ENCODE results near the gene CAMK1D. TPM values are rescaled to one million over a fixed set of nuclear protein-coding genes. Genes with fewer than 3 reads are reported as not detected.

Gene CAMK1D
- polyA plus RNA-seq, 1 donor (not counting 4 experiments of a cell fraction or from before 2014, with no cell fraction given), result 0.76 TPM

DNA sequence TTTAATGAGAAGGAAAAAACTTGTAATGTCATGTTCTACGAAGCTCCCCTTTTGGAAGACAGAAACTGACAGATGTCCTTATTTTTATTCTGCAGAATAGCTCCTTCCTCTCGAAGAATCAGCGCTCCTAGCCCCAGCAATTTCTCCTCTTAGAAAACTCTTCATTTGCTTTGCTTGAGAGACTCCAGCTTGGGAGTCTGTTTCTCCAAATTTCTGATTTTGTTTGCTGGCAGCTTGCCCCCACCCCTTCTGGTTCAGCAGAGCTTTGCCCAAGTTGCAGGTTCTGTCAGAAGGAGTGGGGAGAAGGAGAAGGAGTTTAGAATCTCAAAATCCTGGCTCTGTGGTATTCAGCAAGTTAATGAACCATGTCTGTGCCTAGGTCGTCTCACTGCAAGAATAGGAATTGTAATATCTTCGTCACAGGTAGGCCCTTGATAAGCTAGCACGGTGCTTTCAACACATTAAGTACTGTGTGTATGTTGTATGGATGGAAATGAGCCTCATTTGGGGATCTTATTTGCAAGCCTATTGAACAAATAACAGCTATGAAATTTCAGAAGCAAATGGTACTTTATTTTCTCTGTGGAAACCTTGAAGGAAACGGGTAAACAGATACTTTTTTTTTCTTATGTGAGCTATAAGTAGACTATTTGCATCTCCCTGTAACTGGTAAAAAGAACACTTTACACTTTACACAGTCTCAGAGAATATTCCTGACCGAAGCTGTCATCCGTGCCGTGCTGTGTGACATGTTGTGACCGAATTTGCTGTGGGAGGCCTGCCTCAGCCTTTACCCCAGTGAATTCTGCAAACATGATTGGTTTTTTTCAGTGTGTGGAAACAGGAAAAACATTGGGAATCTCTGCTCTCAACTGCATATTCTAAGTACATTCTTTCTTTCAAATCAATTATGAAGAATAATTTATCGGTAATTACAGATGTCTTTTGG, 290.9 kb downstream of the CAMK1D start:
- dilution Hi-C loops (cut with MboI; ENCODE audit: extremely low pct_ligation_motif_present, low sequenced_read_pairs), result no loop called here

DNA sequence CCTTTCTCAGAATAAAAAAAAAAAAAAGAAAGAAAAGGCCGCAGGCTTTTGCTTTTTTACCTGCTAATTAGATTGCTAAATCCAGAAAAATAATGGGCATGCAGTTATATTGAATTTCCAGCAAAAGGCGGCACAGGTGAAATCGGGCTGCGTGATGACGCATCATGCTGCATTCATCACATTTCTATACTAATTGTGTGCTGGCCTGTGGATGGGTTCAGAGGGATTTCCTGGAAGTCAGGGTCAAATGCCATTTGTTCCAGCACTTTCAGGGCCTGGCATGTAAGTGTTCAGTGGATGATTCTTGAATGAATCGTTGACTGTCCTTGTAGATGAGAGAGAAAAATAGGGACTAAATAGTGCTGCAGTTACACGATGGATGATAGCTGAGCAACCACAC, 292.7 kb downstream of the CAMK1D start:
- DNase-seq (ENCODE audit: low read depth, low spot score) (no peak), FAIRE-seq (no peak)
- Histone ChIP-seq H3K79me2 (ENCODE audit: control insufficient read depth, insufficient read depth, low read length) (no peaks in the 10 kb centered on the region), H3K27me3 (ENCODE audit: control insufficient read depth, extremely low read depth, insufficient read depth, low read length) (no peaks in the 10 kb centered on the region), H3K9me3 (ENCODE audit: control insufficient read depth, low read depth, low read length) (no peaks in the 10 kb centered on the region), H3K4me3 (ENCODE audit: control insufficient read depth in 2 of 3, extremely low read depth in 1 of 3, insufficient read depth in 2 of 3, low read depth in 1 of 3, low read length in 3 of 3) (no peak overlapping the region), H3K9me1 (ENCODE audit: control insufficient read depth, extremely low read depth, insufficient read depth, low read length) (no peaks in the 10 kb centered on the region), H4K20me1 (ENCODE audit: control insufficient read depth, extremely low read depth, insufficient read depth, low read length) (no peaks in the 10 kb centered on the region), H3K27ac (ENCODE audit: control insufficient read depth, insufficient read depth, low read length) (no peak overlapping the region), H3K4me1 (ENCODE audit: control insufficient read depth, extremely low read depth, insufficient read depth, low read length) (no peaks in the 10 kb centered on the region), H2AFZ (ENCODE audit: control insufficient read depth, low read length) (no peak overlapping the region), H3K36me3 (ENCODE audit: control insufficient read depth in 2 of 2, extremely low read depth in 1 of 2, insufficient read depth in 2 of 2, low read length in 2 of 2) (no peaks in the 10 kb centered on the region), H3K4me2 (ENCODE audit: control insufficient read depth, extremely low read depth, insufficient read depth, low read depth, low read length) (no peak overlapping the region), H3K9ac (ENCODE audit: control insufficient read depth, extremely low read depth, insufficient read depth, low read length) (no peak overlapping the region)
- TF ChIP-seq EZH2 (IDR thresholded peaks at IDR 0.05; ENCODE audit: low read length), result no peak
- TF ChIP-seq CTCF (optimal IDR thresholded peaks at IDR 0.05 in 1 of 3, IDR thresholded peaks at IDR 0.05 in 1 of 3, conservative IDR thresholded peaks at IDR 0.05 in 1 of 3; ENCODE audit: extremely low read depth in 1 of 3, insufficient read depth in 2 of 3, low read length in 3 of 3), result no peak
- dilution Hi-C loops (cut with MboI; ENCODE audit: extremely low pct_ligation_motif_present, low sequenced_read_pairs), result no loop called here

More for the DNA sequence above, 290.9 kb downstream of the CAMK1D start:
- H4K20me1 ChIP-seq (ENCODE audit: control insufficient read depth, extremely low read depth, insufficient read depth, low read length), result no peaks in the 10 kb centered on the region
- H3K9ac ChIP-seq (ENCODE audit: control insufficient read depth, extremely low read depth, insufficient read depth, low read length), result no peak overlapping the region
- H3K9me3 ChIP-seq (ENCODE audit: control insufficient read depth, low read depth, low read length), result no peaks in the 10 kb centered on the region
- H3K9me1 ChIP-seq (ENCODE audit: control insufficient read depth, extremely low read depth, insufficient read depth, low read length), result no peaks in the 10 kb centered on the region
- no peak overlapping the region for H3K27ac ChIP-seq (ENCODE audit: control insufficient read depth, insufficient read depth, low read length)
- H3K79me2 ChIP-seq (ENCODE audit: control insufficient read depth, insufficient read depth, low read length), result no peaks in the 10 kb centered on the region
- H3K36me3 ChIP-seq (ENCODE audit: control insufficient read depth in 2 of 2, extremely low read depth in 1 of 2, insufficient read depth in 2 of 2, low read length in 2 of 2), result no peaks in the 10 kb centered on the region
- FAIRE-seq (no peak), DNase-seq (ENCODE audit: low read depth, low spot score) (no peak)
- H3K4me3 ChIP-seq (ENCODE audit: control insufficient read depth in 2 of 3, extremely low read depth in 1 of 3, insufficient read depth in 2 of 3, low read depth in 1 of 3, low read length in 3 of 3), result no peak overlapping the region
- no peak overlapping the region for H2AFZ ChIP-seq (ENCODE audit: control insufficient read depth, low read length)
- TF ChIP-seq EZH2 (IDR thresholded peaks at IDR 0.05; ENCODE audit: low read length) (no peak), CTCF (optimal IDR thresholded peaks at IDR 0.05 in 1 of 3, IDR thresholded peaks at IDR 0.05 in 1 of 3, conservative IDR thresholded peaks at IDR 0.05 in 1 of 3; ENCODE audit: extremely low read depth in 1 of 3, insufficient read depth in 2 of 3, low read length in 3 of 3) (no peak)
- no peak overlapping the region for H3K4me2 ChIP-seq (ENCODE audit: control insufficient read depth, extremely low read depth, insufficient read depth, low read depth, low read length)
- H3K4me1 ChIP-seq (ENCODE audit: control insufficient read depth, extremely low read depth, insufficient read depth, low read length), result no peaks in the 10 kb centered on the region
- no peaks in the 10 kb centered on the region for H3K27me3 ChIP-seq (ENCODE audit: control insufficient read depth, extremely low read depth, insufficient read depth, low read length)

Data from keratinocyte (primary cell).